ENCODE data around the gene POM121L2.

Gene POM121L2

GRCh38 chr6:27311806-27312145, 297 bp downstream of the POM121L2 start:
- Mint-ChIP-seq H3K27me3 (peaks cover 68 to 94% of the 10 kb centered on the region in 2 donors), H3K4me3 (peak overlapping the region; percentile 77), H3K36me3 (ENCODE audit: insufficient read depth) (peaks cover 6% of the 10 kb centered on the region), H3K9me3 (no peaks in the 10 kb centered on the region), H3K27ac (peak overlapping the region in 1 of 2 donors; percentile 42), H3K4me1 (ENCODE audit: low read depth in 2 of 2) (peaks cover 13 to 14% of the 10 kb centered on the region in 2 donors)
- DNase-seq (no peak), ATAC-seq (replicated peaks) (no peak)

- H3K27ac Mint-ChIP-seq: no peak overlapping the region
- no peak for ATAC-seq (replicated peaks)
Observed at GRCh38 chr6:27303613-27304272, 8.3 kb downstream of the POM121L2 start.

GRCh38 chr6:27297857-27298730, 14.0 kb downstream of the POM121L2 start:
- peaks cover 84 to 100% of the 10 kb centered on the region in 2 donors for H3K27me3 Mint-ChIP-seq
- H3K9me3 Mint-ChIP-seq: peaks cover 7 to 14% of the 10 kb centered on the region in 2 donors
- peaks cover 30% of the 10 kb centered on the region for H3K36me3 Mint-ChIP-seq (ENCODE audit: insufficient read depth)
- H3K4me1 Mint-ChIP-seq (ENCODE audit: low read depth in 2 of 2): peaks cover 4 to 5% of the 10 kb centered on the region in 2 donors
- no peak for ATAC-seq (replicated peaks)
- no peak overlapping the region for H3K4me3 Mint-ChIP-seq
- H3K27ac Mint-ChIP-seq: no peak overlapping the region
- DNase-seq: no peak

More at GRCh38 chr6:27303613-27304272, 8.3 kb downstream of the POM121L2 start:
- no peaks in the 10 kb centered on the region for H3K4me1 Mint-ChIP-seq (ENCODE audit: low read depth in 2 of 2)
- H3K27me3 Mint-ChIP-seq: peaks cover 76 to 99% of the 10 kb centered on the region in 2 donors
- no peak overlapping the region for H3K4me3 Mint-ChIP-seq
- DNase-seq: no peak
- H3K9me3 Mint-ChIP-seq: no peaks in the 10 kb centered on the region
- H3K36me3 Mint-ChIP-seq (ENCODE audit: insufficient read depth): peaks cover 2% of the 10 kb centered on the region

GRCh38 chr6:27297484-27297856, 14.6 kb downstream of the POM121L2 start:
- H3K27ac Mint-ChIP-seq: no peak overlapping the region
- no peak overlapping the region for H3K4me3 Mint-ChIP-seq
- peaks cover 4 to 5% of the 10 kb centered on the region in 2 donors for H3K4me1 Mint-ChIP-seq (ENCODE audit: low read depth in 2 of 2)
- H3K9me3 Mint-ChIP-seq: peaks cover 7 to 14% of the 10 kb centered on the region in 2 donors
- DNase-seq: no peak
- no peak for ATAC-seq (replicated peaks)
- peaks cover 30% of the 10 kb centered on the region for H3K36me3 Mint-ChIP-seq (ENCODE audit: insufficient read depth)
- peaks cover 80 to 95% of the 10 kb centered on the region in 2 donors for H3K27me3 Mint-ChIP-seq

- Mint-ChIP-seq H3K27ac (peak overlapping the region in 1 of 2 donors; percentile 3), H3K27me3 (peaks cover 82 to 95% of the 10 kb centered on the region in 2 donors)
- DNase-seq: no peak
Observed at GRCh38 chr6:27296106-27296783, 15.8 kb downstream of the POM121L2 start.

GRCh38 chr6:27295301-27296079, 16.6 kb downstream of the POM121L2 start:
- Mint-ChIP-seq H3K4me3 (peak overlapping the region; percentile 4 to 13), H3K27ac (peak overlapping the region in 1 of 2 donors; percentile 3), H3K36me3 (ENCODE audit: insufficient read depth) (peaks cover 35% of the 10 kb centered on the region), H3K4me1 (ENCODE audit: low read depth in 2 of 2) (peaks cover 4 to 5% of the 10 kb centered on the region in 2 donors), H3K9me3 (peaks cover 11 to 22% of the 10 kb centered on the region in 2 donors), H3K27me3 (peaks cover 84 to 95% of the 10 kb centered on the region in 2 donors)
- DNase-seq (no peak), ATAC-seq (replicated peaks) (no peak)

More at GRCh38 chr6:27296106-27296783, 15.8 kb downstream of the POM121L2 start:
- H3K4me3 Mint-ChIP-seq: no peak overlapping the region
- H3K36me3 Mint-ChIP-seq (ENCODE audit: insufficient read depth): peaks cover 27% of the 10 kb centered on the region
- H3K9me3 Mint-ChIP-seq: peaks cover 11 to 21% of the 10 kb centered on the region in 2 donors
- ATAC-seq (replicated peaks): no peak
- peaks cover 4 to 5% of the 10 kb centered on the region in 2 donors for H3K4me1 Mint-ChIP-seq (ENCODE audit: low read depth in 2 of 2)

GRCh38 chr6:27294409-27294808, 17.7 kb downstream of the POM121L2 start:
- no peak overlapping the region for H3K4me3 Mint-ChIP-seq
- no peak for ATAC-seq (replicated peaks)
- peaks cover 15 to 30% of the 10 kb centered on the region in 2 donors for H3K9me3 Mint-ChIP-seq
- peaks cover 89 to 95% of the 10 kb centered on the region in 2 donors for H3K27me3 Mint-ChIP-seq
- H3K36me3 Mint-ChIP-seq (ENCODE audit: insufficient read depth): peaks cover 38% of the 10 kb centered on the region
- no peak for DNase-seq
- peaks cover 4 to 6% of the 10 kb centered on the region in 2 donors for H3K4me1 Mint-ChIP-seq (ENCODE audit: low read depth in 2 of 2)
- H3K27ac Mint-ChIP-seq: no peak overlapping the region

GRCh38 chr6:27293436-27294098, 18.5 kb downstream of the POM121L2 start:
- Mint-ChIP-seq H3K27ac (no peak overlapping the region), H3K27me3 (peaks cover 89 to 95% of the 10 kb centered on the region in 2 donors), H3K4me1 (ENCODE audit: low read depth in 2 of 2) (peaks cover 5 to 6% of the 10 kb centered on the region in 2 donors), H3K36me3 (ENCODE audit: insufficient read depth) (peaks cover 39% of the 10 kb centered on the region), H3K9me3 (peaks cover 15 to 35% of the 10 kb centered on the region in 2 donors), H3K4me3 (no peak overlapping the region)
- DNase-seq: no peak
- no peak for ATAC-seq (replicated peaks)

GRCh38 chr6:27290850-27291208, 21.2 kb downstream of the POM121L2 start:
- Mint-ChIP-seq H3K27me3 (peaks cover 93 to 95% of the 10 kb centered on the region in 2 donors), H3K4me3 (no peak overlapping the region), H3K9me3 (peaks cover 16 to 26% of the 10 kb centered on the region in 2 donors), H3K27ac (peak overlapping the region in 1 of 2 donors; percentile 7), H3K4me1 (ENCODE audit: low read depth in 2 of 2) (peaks cover 6% of the 10 kb centered on the region in 2 donors), H3K36me3 (ENCODE audit: insufficient read depth) (peaks cover 34% of the 10 kb centered on the region)
- no peak for ATAC-seq (replicated peaks)
- DNase-seq: no peak

GRCh38 chr6:27290065-27290849, 21.8 kb downstream of the POM121L2 start:
- Mint-ChIP-seq H3K9me3 (peaks cover 14 to 21% of the 10 kb centered on the region in 2 donors), H3K36me3 (ENCODE audit: insufficient read depth) (peaks cover 31% of the 10 kb centered on the region), H3K4me1 (ENCODE audit: low read depth in 2 of 2) (peaks cover 2 to 6% of the 10 kb centered on the region in 2 donors), H3K27me3 (peaks cover 93 to 95% of the 10 kb centered on the region in 2 donors), H3K4me3 (no peak overlapping the region), H3K27ac (peak overlapping the region in 1 of 2 donors; percentile 7)
- DNase-seq (no peak), ATAC-seq (replicated peaks) (no peak)

GRCh38 chr6:27288136-27289044, 23.7 kb downstream of the POM121L2 start:
- no peak for DNase-seq
- peaks cover 15 to 29% of the 10 kb centered on the region in 2 donors for H3K9me3 Mint-ChIP-seq
- H3K36me3 Mint-ChIP-seq (ENCODE audit: insufficient read depth): peaks cover 34% of the 10 kb centered on the region
- H3K4me1 Mint-ChIP-seq (ENCODE audit: low read depth in 2 of 2): peaks cover 2 to 6% of the 10 kb centered on the region in 2 donors
- peaks cover 93 to 95% of the 10 kb centered on the region in 2 donors for H3K27me3 Mint-ChIP-seq
- H3K27ac Mint-ChIP-seq: peak overlapping the region in 1 of 2 donors; percentile 70
- no peak overlapping the region for H3K4me3 Mint-ChIP-seq
- no peak for ATAC-seq (replicated peaks)
